Vagina (tissue), 2 donors: ENCODE results near the gene MPEG1. TPM values are rescaled to one million over a fixed set of nuclear protein-coding genes. Genes with fewer than 3 reads are reported as not detected.

Experiments used
- DNase-seq, 2 donors: peaks; one replicate each; pipeline ENCODE4 v3.0.0-alpha.2; 2017; ENCODE audit errors: extremely low spot score in 2 of 2
- H3K27ac ChIP-seq: fragments of 200-600 bp; sonication (generic); one replicate; pipeline ENCODE4 v1.5.1; 2019
- H3K27me3 ChIP-seq: fragments of 200-600 bp; sonication (generic); one replicate; pipeline ENCODE4 v1.5.1; 2019
- H3K36me3 ChIP-seq, 2 donors: fragments of 200-600 bp; sonication (generic); one replicate each; pipeline ENCODE4 v1.5.1; 2017 to 2019
- H3K4me1 ChIP-seq: fragments of 200-600 bp; sonication (generic); one replicate; pipeline ENCODE4 v1.5.1; 2019
- H3K4me3 ChIP-seq, 2 donors: fragments of 200-600 bp; sonication (generic); 1 replicate in 1 of 2; 2 replicates in 1 of 2; pipeline ENCODE4 v1.5.1; 2016 to 2019
- H3K9me3 ChIP-seq: fragments of 200-600 bp; sonication (generic); one replicate; pipeline ENCODE4 v1.5.1; 2019
- CTCF ChIP-seq, 3 experiments: fragments of 450-650 bp in 2 of 3; fragments of 200-600 bp in 1 of 3; sonication (generic) in 1 of 3; IDR thresholded peaks; one replicate each; pipeline ENCODE4 v1.5.1; 2017 to 2019; ENCODE audit warnings: antibody characterized with exemption in 3 of 3, mild to moderate bottlenecking in 2 of 3, moderate library complexity in 2 of 3
- POLR2A ChIP-seq, 2 donors: fragments of 450-650 bp; IDR thresholded peaks; one replicate each; pipeline ENCODE4 v1.6.1; 2017; ENCODE audit warnings: antibody characterized with exemption in 2 of 2, mild to moderate bottlenecking in 2 of 2, moderate library complexity in 2 of 2
- POLR2AphosphoS5 ChIP-seq, 2 donors: sonication (generic); formaldehyde crosslinking; IDR thresholded peaks; one replicate each; pipeline ENCODE4 v1.9.0; 2017; ENCODE audit warnings: antibody characterized with exemption in 2 of 2, mild to moderate bottlenecking in 2 of 2, low read depth in 1 of 2; ENCODE audit not compliant: insufficient read depth in 1 of 2
- intact Hi-C: fragments of 100-400 bp; cut with DNase I; formaldehyde crosslinking; loops from one replicate; pipeline ENCODE4 v1.15.1; 2023
- total RNA-seq: library from RNA; depleted of rRNA; stranded (reverse); fragments of >200 nt; gene quantifications from one replicate; pipeline ENCODE4 v1.2.3, GENCODE V29; 2016

The MPEG1 gene
- total RNA-seq, 1 donor from 2014 or later: 3.9 TPM

DNA sequence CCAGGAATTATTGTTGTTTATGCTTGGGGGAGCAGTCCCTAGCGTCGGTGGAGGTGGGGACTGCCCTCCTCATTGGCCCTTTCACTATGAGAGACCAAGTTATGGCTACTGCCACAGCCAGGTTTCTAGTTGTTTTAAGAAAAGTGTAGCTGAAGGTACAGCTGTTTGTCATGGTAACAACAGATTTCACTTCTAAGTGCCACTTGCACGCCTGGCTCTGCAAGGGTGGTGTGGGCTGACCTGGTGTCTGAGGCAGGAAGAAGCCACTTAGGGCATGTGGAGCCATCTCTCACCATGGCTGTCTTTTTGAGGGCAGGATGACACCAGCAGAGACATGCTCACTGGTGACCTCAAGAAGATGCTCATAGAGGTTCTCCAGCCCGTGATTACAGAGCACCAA is 46.3 kb upstream of the MPEG1 start:
- intact Hi-C loops: no loop called here
- Histone ChIP-seq H3K27me3 (no peaks in the 10 kb centered on the region), H3K27ac (no peak overlapping the region), H3K36me3 (no peaks in the 10 kb centered on the region), H3K9me3 (no peaks in the 10 kb centered on the region), H3K4me1 (no peaks in the 10 kb centered on the region), H3K4me3 (no peak overlapping the region)
- DNase-seq: no peak
- TF ChIP-seq POLR2AphosphoS5 (IDR thresholded peaks at IDR 0.05; ENCODE audit: insufficient read depth in 1 of 2, low read depth in 1 of 2) (no peak), CTCF (IDR thresholded peaks at IDR 0.05) (no peak), POLR2A (IDR thresholded peaks at IDR 0.05) (no peak)

DNA sequence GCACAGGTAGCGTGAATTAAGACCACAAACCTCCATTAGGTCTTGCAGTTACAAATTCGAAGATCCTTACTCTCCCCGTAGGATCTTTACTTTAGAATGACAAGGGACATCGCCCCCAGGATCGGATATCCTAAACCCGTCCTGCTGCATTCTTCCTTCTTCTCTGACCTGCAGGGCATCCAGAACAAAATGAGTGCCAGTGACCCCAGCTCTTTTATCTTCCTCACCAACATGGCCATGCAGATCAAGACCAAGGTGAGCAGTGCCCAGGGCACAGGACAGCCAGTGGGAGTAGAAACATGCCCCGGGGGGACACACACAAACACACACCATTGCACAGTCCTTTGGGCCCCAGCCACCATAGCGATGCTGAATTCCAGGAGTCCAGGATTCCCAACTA is 42.6 kb upstream of the MPEG1 start:
- no peak for DNase-seq
- Histone ChIP-seq H3K4me1 (no peaks in the 10 kb centered on the region), H3K36me3 (no peaks in the 10 kb centered on the region), H3K27ac (no peak overlapping the region), H3K9me3 (no peaks in the 10 kb centered on the region), H3K4me3 (no peak overlapping the region), H3K27me3 (no peaks in the 10 kb centered on the region)
- TF ChIP-seq POLR2A (IDR thresholded peaks at IDR 0.05) (no peak), CTCF (IDR thresholded peaks at IDR 0.05) (no peak), POLR2AphosphoS5 (IDR thresholded peaks at IDR 0.05; ENCODE audit: insufficient read depth in 1 of 2, low read depth in 1 of 2) (no peak)
- intact Hi-C loops: no loop called here

- H3K27me3 ChIP-seq: no peaks in the 10 kb centered on the region
- H3K27ac ChIP-seq: no peak overlapping the region
- no peak for DNase-seq
- TF ChIP-seq POLR2A (IDR thresholded peaks at IDR 0.05) (no peak), CTCF (IDR thresholded peaks at IDR 0.05) (no peak), POLR2AphosphoS5 (IDR thresholded peaks at IDR 0.05; ENCODE audit: insufficient read depth in 1 of 2, low read depth in 1 of 2) (no peak)
- no peaks in the 10 kb centered on the region for H3K36me3 ChIP-seq
- no peak overlapping the region for H3K4me3 ChIP-seq
- no peaks in the 10 kb centered on the region for H3K4me1 ChIP-seq
- H3K9me3 ChIP-seq: no peaks in the 10 kb centered on the region
- intact Hi-C loops: no loop called here
Observed at GRCh38 chr11:59254286-59254685, 41.6 kb upstream of the MPEG1 start.

DNA sequence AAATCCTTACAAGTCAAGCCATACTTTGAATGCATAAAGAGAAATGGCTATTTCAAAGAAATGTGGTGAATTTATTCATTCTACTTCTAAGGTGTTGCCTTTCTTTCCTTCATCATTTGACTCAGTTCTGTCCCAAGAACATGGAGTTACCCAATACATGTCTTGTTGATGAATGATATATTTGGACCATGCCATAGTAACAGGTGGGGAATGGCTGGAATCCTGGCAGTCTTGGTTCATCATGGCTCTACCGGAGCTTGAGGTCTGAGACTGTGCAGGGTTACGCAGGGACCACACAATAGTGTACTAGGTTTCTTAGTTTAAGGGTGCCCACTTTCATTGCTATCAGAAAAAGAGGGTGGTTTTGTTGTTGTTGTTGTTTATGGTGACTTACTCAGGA is 40.3 kb upstream of the MPEG1 start:
- Histone ChIP-seq H3K27ac (no peak overlapping the region), H3K36me3 (no peaks in the 10 kb centered on the region), H3K9me3 (no peaks in the 10 kb centered on the region), H3K27me3 (no peaks in the 10 kb centered on the region), H3K4me1 (no peaks in the 10 kb centered on the region), H3K4me3 (no peak overlapping the region)
- no peak for DNase-seq
- no peak for TF ChIP-seq POLR2AphosphoS5 (IDR thresholded peaks at IDR 0.05; ENCODE audit: insufficient read depth in 1 of 2, low read depth in 1 of 2)
- no peak for TF ChIP-seq CTCF (IDR thresholded peaks at IDR 0.05)
- TF ChIP-seq POLR2A (IDR thresholded peaks at IDR 0.05): no peak
- intact Hi-C loops: no loop called here

- H3K36me3 ChIP-seq: no peaks in the 10 kb centered on the region
- intact Hi-C loops: no loop called here
- no peak for DNase-seq
Observed at GRCh38 chr11:59249535-59249934, 36.8 kb upstream of the MPEG1 start.

More at GRCh38 chr11:59249535-59249934, 36.8 kb upstream of the MPEG1 start:
- no peaks in the 10 kb centered on the region for H3K9me3 ChIP-seq
- H3K27ac ChIP-seq: no peak overlapping the region
- TF ChIP-seq POLR2A (IDR thresholded peaks at IDR 0.05) (no peak), POLR2AphosphoS5 (IDR thresholded peaks at IDR 0.05; ENCODE audit: insufficient read depth in 1 of 2, low read depth in 1 of 2) (no peak), CTCF (IDR thresholded peaks at IDR 0.05) (no peak)
- no peaks in the 10 kb centered on the region for H3K27me3 ChIP-seq
- no peaks in the 10 kb centered on the region for H3K4me1 ChIP-seq
- H3K4me3 ChIP-seq: no peak overlapping the region
